Measurements from ENCODE around the gene HMCN2.

Gene HMCN2

GRCh38 chr9:130347931-130348330 is 82.4 kb downstream of the HMCN2 start:
- no peak for DNase-seq

GRCh38 chr9:130348341-130348740 is 82.8 kb downstream of the HMCN2 start:
- no peak for DNase-seq

GRCh38 chr9:130348881-130349280 is 83.3 kb downstream of the HMCN2 start:
- DNase-seq, result no peak

GRCh38 chr9:130349398-130349797 is 83.8 kb downstream of the HMCN2 start:
- no peak for DNase-seq

- no peak for DNase-seq
Observed at GRCh38 chr9:130351343-130351742, 85.8 kb downstream of the HMCN2 start.

- no peak for DNase-seq
Observed at GRCh38 chr9:130352081-130352480, 86.5 kb downstream of the HMCN2 start.

- DNase-seq, result no peak
Observed at GRCh38 chr9:130352586-130353285, 87.2 kb downstream of the HMCN2 start.

GRCh38 chr9:130354378-130354777 is 88.8 kb downstream of the HMCN2 start:
- no peak for DNase-seq

GRCh38 chr9:130354806-130355205 is 89.2 kb downstream of the HMCN2 start:
- no peak for DNase-seq

GRCh38 chr9:130356033-130356432 is 90.5 kb downstream of the HMCN2 start:
- DNase-seq, result no peak

- DNase-seq, result no peak
Observed at GRCh38 chr9:130356877-130357584, 91.5 kb downstream of the HMCN2 start.

- no peak for DNase-seq
Observed at GRCh38 chr9:130358928-130359327, 93.4 kb downstream of the HMCN2 start.

GRCh38 chr9:130359819-130360218 is 94.3 kb downstream of the HMCN2 start:
- no peak for DNase-seq

GRCh38 chr9:130360672-130361071 is 95.1 kb downstream of the HMCN2 start:
- DNase-seq, result no peak

GRCh38 chr9:130361873-130362362 is 96.4 kb downstream of the HMCN2 start:
- no peak for DNase-seq

- DNase-seq, result no peak
Observed at GRCh38 chr9:130362691-130363090, 97.1 kb downstream of the HMCN2 start.

- DNase-seq, result no peak
Observed at GRCh38 chr9:130363755-130364404, 98.3 kb downstream of the HMCN2 start.

GRCh38 chr9:130364619-130365322 is 99.2 kb downstream of the HMCN2 start:
- DNase-seq, result no peak

- DNase-seq, result no peak
Observed at GRCh38 chr9:130365323-130365721, 99.8 kb downstream of the HMCN2 start.

- DNase-seq, result no peak
Observed at GRCh38 chr9:130366072-130366471, 100.5 kb downstream of the HMCN2 start.

GRCh38 chr9:130366888-130367550 is 101.5 kb downstream of the HMCN2 start:
- DNase-seq, result no peak

- DNase-seq, result peak; percentile 68
Observed at GRCh38 chr9:130368631-130369103, 103.1 kb downstream of the HMCN2 start.

GRCh38 chr9:130370226-130370625 is 104.7 kb downstream of the HMCN2 start:
- no peak for DNase-seq

All from 8988T (cell line).